Fibroblast of lung (primary cell): ENCODE data around the gene FSTL4. TPM values are rescaled to one million over a fixed set of nuclear protein-coding genes. Genes with fewer than 3 reads are reported as not detected.

ENCODE experiments used
- DNase-seq, 2 donors: peaks; one replicate each; pipeline versions ENCODE4 v3.0.0 to v3.0.0-alpha.2; 2010; ENCODE audit warnings: low read depth in 2 of 2
- H2AFZ ChIP-seq: 2 replicates; pipeline ENCODE4 v1.5.1; 2012; ENCODE audit warnings: low read length, control low read depth, inconsistent platforms
- H3K27ac ChIP-seq: 2 replicates; pipeline ENCODE4 v1.5.1; 2011; ENCODE audit warnings: low read length, control low read depth; ENCODE audit not compliant: insufficient read depth
- H3K27me3 ChIP-seq: 2 replicates; pipeline ENCODE4 v1.5.1; 2011; ENCODE audit warnings: mild to moderate bottlenecking, low read length; ENCODE audit not compliant: control insufficient read depth, insufficient read depth
- H3K36me3 ChIP-seq: 2 replicates; pipeline ENCODE4 v1.5.1; 2011; ENCODE audit warnings: low read length; ENCODE audit not compliant: control insufficient read depth, insufficient read depth
- H3K4me1 ChIP-seq: 2 replicates; pipeline ENCODE4 v1.5.1; 2011; ENCODE audit warnings: low read length; ENCODE audit not compliant: control insufficient read depth, insufficient read depth; ENCODE audit errors: extremely low read depth
- H3K4me2 ChIP-seq: 2 replicates; pipeline ENCODE4 v1.5.1; 2011; ENCODE audit warnings: low read length, control low read depth; ENCODE audit not compliant: insufficient read depth; ENCODE audit errors: extremely low read depth
- H3K4me3 ChIP-seq, 4 experiments: fragments of 200-600 bp in 1 of 4; sonication (generic) in 1 of 4; replicated peaks in 1 of 4; 2 replicates each; pipeline ENCODE4 v1.5.1; 2011 to 2016; ENCODE audit warnings: low read length in 4 of 4, low read depth in 3 of 4, mild to moderate bottlenecking in 3 of 4, control low read depth in 2 of 4, inconsistent platforms in 1 of 4, mixed read lengths in 1 of 4; ENCODE audit not compliant: insufficient read depth in 1 of 4; ENCODE audit errors: control extremely low read depth in 1 of 4
- H3K79me2 ChIP-seq: 2 replicates; pipeline ENCODE4 v1.5.1; 2012; ENCODE audit warnings: mild to moderate bottlenecking, low read length, inconsistent platforms; ENCODE audit not compliant: control insufficient read depth, insufficient read depth
- H3K9ac ChIP-seq: 2 replicates; pipeline ENCODE4 v1.5.1; 2011; ENCODE audit warnings: mild to moderate bottlenecking, low read length, control low read depth; ENCODE audit not compliant: insufficient read depth
- H3K9me3 ChIP-seq: 2 replicates; pipeline ENCODE4 v1.5.1; 2012; ENCODE audit warnings: low read depth, low read length; ENCODE audit not compliant: control insufficient read depth, insufficient read depth
- H4K20me1 ChIP-seq: 2 replicates; pipeline ENCODE4 v1.5.1; 2011; ENCODE audit warnings: low read length; ENCODE audit not compliant: control insufficient read depth, insufficient read depth; ENCODE audit errors: extremely low read depth
- EZH2 ChIP-seq: IDR thresholded peaks from 2 replicates; pipeline ENCODE4 v1.5.1; 2012; ENCODE audit warnings: low read length, control low read depth, mild to moderate bottlenecking; ENCODE audit errors: missing control alignments
- polyA plus RNA-seq, 2 donors: library from polyadenylated mRNA; depleted of rRNA in 1 of 2; stranded (reverse) in 1 of 2; unstranded in 1 of 2; fragments of >200 nt; gene quantifications; 2 replicates each; pipeline ENCODE4 v1.2.1, GENCODE V29; 2011 to 2012; ENCODE audit warnings: missing spikeins in 1 of 2
- total RNA-seq: library from RNA; depleted of rRNA; stranded (reverse); fragments of >200 nt; gene quantifications from 2 replicates; pipeline ENCODE4 v1.2.1, GENCODE V29; 2014
- TF ChIP-seq, protein P1 (sequence below), 2 donors: IDR thresholded peaks in 1 of 2; conservative IDR thresholded peaks in 1 of 2; 1 replicate in 1 of 2; 2 replicates in 1 of 2; pipeline ENCODE4 v1.5.1; 2011 to 2012; ENCODE audit warnings: low read length in 2 of 2, control low read depth in 1 of 2, inconsistent platforms in 1 of 2, low read depth in 1 of 2, mild to moderate bottlenecking in 1 of 2

The FSTL4 gene
- total and polyA plus RNA-seq, 2 donors (not counting 1 experiment from before 2014, with no cell fraction given) = 0.17 to 0.33 TPM

DNA sequence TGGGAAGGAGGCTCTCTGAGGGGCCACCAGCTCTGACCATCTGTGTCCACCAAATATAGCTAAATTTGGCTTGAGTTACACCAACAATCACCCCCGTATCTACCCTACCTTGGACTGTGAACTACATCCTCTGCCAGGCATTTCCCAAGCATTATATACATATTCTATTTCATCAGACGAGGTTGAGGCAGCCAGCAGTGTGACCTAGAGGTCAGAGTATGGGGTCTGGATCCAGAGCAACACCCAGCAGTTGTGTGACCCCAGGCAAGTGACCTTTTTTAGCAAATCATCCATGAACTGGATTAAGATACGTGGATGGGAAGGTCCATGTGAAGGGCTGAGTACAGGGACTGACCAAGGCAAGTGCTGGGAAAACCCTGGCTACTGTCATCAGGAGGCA lies 379.9 kb downstream of the FSTL4 start:
- no peak for DNase-seq
- Histone ChIP-seq H3K4me2 (no peak overlapping the region), H3K27me3 (no peaks in the 10 kb centered on the region), H3K9me3 (no peaks in the 10 kb centered on the region), H3K36me3 (no peaks in the 10 kb centered on the region), H3K4me3 (no peak overlapping the region), H3K9ac (no peak overlapping the region), H3K27ac (no peak overlapping the region), H3K79me2 (no peaks in the 10 kb centered on the region), H3K4me1 (no peaks in the 10 kb centered on the region), H2AFZ (no peak overlapping the region), H4K20me1 (no peaks in the 10 kb centered on the region)
- no peak for TF ChIP-seq EZH2
- TF ChIP-seq, protein P1, sequence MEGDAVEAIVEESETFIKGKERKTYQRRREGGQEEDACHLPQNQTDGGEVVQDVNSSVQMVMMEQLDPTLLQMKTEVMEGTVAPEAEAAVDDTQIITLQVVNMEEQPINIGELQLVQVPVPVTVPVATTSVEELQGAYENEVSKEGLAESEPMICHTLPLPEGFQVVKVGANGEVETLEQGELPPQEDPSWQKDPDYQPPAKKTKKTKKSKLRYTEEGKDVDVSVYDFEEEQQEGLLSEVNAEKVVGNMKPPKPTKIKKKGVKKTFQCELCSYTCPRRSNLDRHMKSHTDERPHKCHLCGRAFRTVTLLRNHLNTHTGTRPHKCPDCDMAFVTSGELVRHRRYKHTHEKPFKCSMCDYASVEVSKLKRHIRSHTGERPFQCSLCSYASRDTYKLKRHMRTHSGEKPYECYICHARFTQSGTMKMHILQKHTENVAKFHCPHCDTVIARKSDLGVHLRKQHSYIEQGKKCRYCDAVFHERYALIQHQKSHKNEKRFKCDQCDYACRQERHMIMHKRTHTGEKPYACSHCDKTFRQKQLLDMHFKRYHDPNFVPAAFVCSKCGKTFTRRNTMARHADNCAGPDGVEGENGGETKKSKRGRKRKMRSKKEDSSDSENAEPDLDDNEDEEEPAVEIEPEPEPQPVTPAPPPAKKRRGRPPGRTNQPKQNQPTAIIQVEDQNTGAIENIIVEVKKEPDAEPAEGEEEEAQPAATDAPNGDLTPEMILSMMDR (conservative IDR thresholded peaks at IDR 0.05 in 1 of 2, IDR thresholded peaks at IDR 0.05 in 1 of 2; ENCODE audit: low read depth in 1 of 2, low read length in 2 of 2) = no peak

DNA sequence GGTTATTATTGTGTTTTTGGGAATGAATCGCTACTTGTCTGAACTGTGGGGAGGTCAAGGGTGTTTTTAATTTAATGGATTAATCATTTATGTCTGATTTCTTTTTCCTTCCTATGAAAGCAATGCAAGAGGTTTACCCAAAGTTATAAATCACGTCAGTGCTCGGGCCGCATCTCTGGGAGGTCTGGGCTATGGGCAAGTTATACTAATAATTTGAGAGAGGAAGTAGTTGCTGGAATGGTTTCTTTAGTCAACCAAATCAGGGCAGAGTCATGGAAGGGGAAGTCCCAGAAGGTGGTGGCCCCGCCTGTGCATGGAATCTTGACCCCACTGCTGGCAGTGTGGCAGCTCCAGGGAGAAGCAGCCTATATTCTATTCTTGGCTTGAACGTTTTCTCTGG lies 380.3 kb downstream of the FSTL4 start:
- Histone ChIP-seq H3K4me3 (no peak overlapping the region), H3K79me2 (no peaks in the 10 kb centered on the region), H4K20me1 (no peaks in the 10 kb centered on the region), H3K4me2 (no peak overlapping the region), H3K9ac (no peak overlapping the region), H2AFZ (no peak overlapping the region), H3K27me3 (no peaks in the 10 kb centered on the region), H3K27ac (no peak overlapping the region), H3K9me3 (no peaks in the 10 kb centered on the region), H3K36me3 (no peaks in the 10 kb centered on the region), H3K4me1 (no peaks in the 10 kb centered on the region)
- TF ChIP-seq, protein P1 (conservative IDR thresholded peaks at IDR 0.05 in 1 of 2, IDR thresholded peaks at IDR 0.05 in 1 of 2; ENCODE audit: low read depth in 1 of 2, low read length in 2 of 2) = no peak
- no peak for TF ChIP-seq EZH2
- DNase-seq = no peak

DNA sequence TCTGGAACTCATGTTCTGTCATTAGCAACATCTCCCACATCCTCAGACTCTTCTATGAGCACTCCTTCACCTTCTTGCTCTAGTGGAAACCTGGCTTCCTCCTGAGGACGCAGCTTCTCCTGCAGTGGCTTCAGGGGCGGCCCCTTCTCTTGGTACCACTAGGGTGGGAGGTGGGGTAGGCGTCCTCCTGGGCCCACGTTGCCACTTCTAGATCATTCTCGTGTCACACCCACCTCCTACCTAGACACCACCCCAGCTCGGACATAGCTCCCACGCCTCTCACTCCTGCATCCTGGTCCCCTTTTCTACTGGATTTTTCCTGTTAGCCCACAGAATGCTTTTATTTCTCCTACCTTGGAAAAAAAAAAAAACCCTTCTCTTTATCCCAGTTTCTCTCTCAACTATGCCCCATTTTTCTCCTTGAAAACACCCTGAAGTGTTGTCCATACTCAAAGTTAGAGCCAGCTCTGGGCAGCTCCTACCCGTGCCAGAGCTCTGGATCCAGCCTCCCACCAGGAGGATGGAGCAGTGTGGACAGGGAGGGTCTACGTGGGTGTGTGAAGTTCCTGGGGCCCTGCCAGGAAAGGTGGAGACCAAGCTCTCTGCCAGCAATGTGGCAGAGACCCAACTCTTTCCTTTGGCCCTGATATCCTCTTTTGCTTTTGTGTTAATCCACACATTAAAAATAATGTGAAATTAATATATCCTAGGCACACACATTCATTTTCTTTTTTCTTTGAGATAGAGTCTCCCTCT lies 381.3 kb downstream of the FSTL4 start:
- Histone ChIP-seq H3K4me1 (no peaks in the 10 kb centered on the region), H3K27ac (no peak overlapping the region)

More for the DNA sequence above, 381.3 kb downstream of the FSTL4 start:
- Histone ChIP-seq H3K9me3 (no peaks in the 10 kb centered on the region), H4K20me1 (no peaks in the 10 kb centered on the region), H3K9ac (no peak overlapping the region), H3K4me3 (no peak overlapping the region), H3K36me3 (no peaks in the 10 kb centered on the region), H3K4me2 (no peak overlapping the region), H2AFZ (no peak overlapping the region), H3K27me3 (no peaks in the 10 kb centered on the region), H3K79me2 (no peaks in the 10 kb centered on the region)
- DNase-seq = no peak
- TF ChIP-seq, protein P1 (conservative IDR thresholded peaks at IDR 0.05 in 1 of 2, IDR thresholded peaks at IDR 0.05 in 1 of 2; ENCODE audit: low read depth in 1 of 2, low read length in 2 of 2) = no peak
- TF ChIP-seq EZH2 = no peak
